K562 (cell line): Measurements from ENCODE around the gene BCO2. TPM values are rescaled to one million over a fixed set of nuclear protein-coding genes. Genes with fewer than 3 reads are reported as not detected.

Experiments used
- ATAC-seq: fragments of 200-7000 bp; cut with Tn5 transposase; 3 replicates; pipeline ENCODE4 v1.9.1; 2020; ENCODE audit warnings: moderate library complexity
- BruUV-seq: library from RNA; stranded (reverse); fragments of 400-500 nt; replicated peaks from 2 replicates; lab custom pipeline; 2021; lab: Mats Ljungman, UMichigan
- CTCF ChIA-PET: fragments of 300-600 bp; formaldehyde crosslinking; extraction: SDS; loops from one replicate; lab custom pipeline; 2021; ENCODE audit warnings: low intra/inter-chr PET ratio; lab: Yijun Ruan, JAX
- POLR2A ChIA-PET: fragments of 300-600, 350-650 bp; sonication (Branson Sonifier 250); formaldehyde crosslinking; extraction: SDS; loops from one replicate; lab custom pipeline; 2021; ENCODE audit warnings: antibody characterized with exemption, inconsistent platforms; lab: Yijun Ruan, JAX
- DNase-seq, 4 experiments: peaks; one replicate each; pipeline versions ENCODE4 v3.0.0 to v3.0.0-alpha.2; 2011 to 2018; ENCODE audit warnings: low spot score in 3 of 4, mixed read lengths in 3 of 4; ENCODE audit errors: extremely low read depth in 1 of 4
- FAIRE-seq: peaks from 2 replicates; lab custom pipeline; 2011; peaks lifted over from hg19 to GRCh38; lab: Jason Lieb, UNC
- H2AFZ ChIP-seq: 2 replicates; pipeline ENCODE4 v1.6.0; 2011; ENCODE audit warnings: low read depth, low read length, control low read depth, inconsistent platforms
- H3K27ac ChIP-seq: fragments of 200-600 bp; 3 replicates; pipeline ENCODE4 v1.8.0; 2011; ENCODE audit warnings: low read depth, mild to moderate bottlenecking, control low read depth, inconsistent platforms, low read length, moderate library complexity, mixed read lengths; ENCODE audit errors: extremely low read depth
- H3K27me3 ChIP-seq, 2 experiments: fragments of 300-600 bp in 1 of 2; 2 replicates in 1 of 2; 3 replicates in 1 of 2; pipeline versions ENCODE4 v1.6.0 to v1.8.0; 2011; ENCODE audit warnings: inconsistent platforms in 2 of 2, low read length in 2 of 2, mild to moderate bottlenecking in 1 of 2, mixed read lengths in 1 of 2, moderate library complexity in 1 of 2; ENCODE audit not compliant: control insufficient read depth in 2 of 2, insufficient read depth in 2 of 2
- H3K36me3 ChIP-seq: fragments of 300-600 bp; 3 replicates; pipeline ENCODE4 v1.8.0; 2011; ENCODE audit warnings: mild to moderate bottlenecking, low read length, inconsistent platforms; ENCODE audit not compliant: control insufficient read depth, insufficient read depth
- H3K4me1 ChIP-seq, 2 experiments: fragments of 200-600 bp in 1 of 2; replicated peaks in 1 of 2; 2 replicates in 1 of 2; 3 replicates in 1 of 2; pipeline versions ENCODE4 v1.5.1 to v1.8.0; 2011; ENCODE audit warnings: inconsistent platforms in 2 of 2, low read length in 2 of 2, mild to moderate bottlenecking in 1 of 2, mixed read lengths in 1 of 2, moderate library complexity in 1 of 2; ENCODE audit not compliant: control insufficient read depth in 2 of 2, insufficient read depth in 2 of 2
- H3K4me2 ChIP-seq: 2 replicates; pipeline ENCODE4 v1.6.1; 2011; ENCODE audit warnings: low read length, control low read depth, inconsistent platforms, mixed read lengths; ENCODE audit not compliant: insufficient read depth
- H3K4me3 ChIP-seq: fragments of 200-600 bp; sonication (generic), shearing (Covaris generic); 2 replicates; pipeline ENCODE4 v1.5.1; 2016; ENCODE audit warnings: control low read depth, inconsistent platforms
- H3K79me2 ChIP-seq: fragments of 200-600 bp; 3 replicates; pipeline ENCODE4 v1.8.0; 2011; ENCODE audit warnings: low read length, inconsistent platforms; ENCODE audit not compliant: control insufficient read depth, insufficient read depth
- H3K9ac ChIP-seq, 2 experiments: 2 replicates each; pipeline versions ENCODE4 v1.6.0 to v1.6.1; 2011; ENCODE audit warnings: low read depth in 2 of 2, low read length in 2 of 2, control low read depth in 1 of 2, inconsistent platforms in 1 of 2, mild to moderate bottlenecking in 1 of 2, mixed read lengths in 1 of 2; ENCODE audit not compliant: insufficient read depth in 1 of 2
- H3K9me1 ChIP-seq: one replicate; pipeline ENCODE4 v1.6.0; 2011; ENCODE audit warnings: inconsistent platforms, mild to moderate bottlenecking, low read length, moderate library complexity; ENCODE audit not compliant: control insufficient read depth, insufficient read depth
- H3K9me3 ChIP-seq: replicated peaks from 2 replicates; pipeline ENCODE4 v1.5.1; 2011; ENCODE audit warnings: low read depth, low read length, inconsistent platforms; ENCODE audit not compliant: control insufficient read depth, insufficient read depth
- H4K20me1 ChIP-seq: replicated peaks from 2 replicates; pipeline ENCODE4 v1.6.1; 2011; ENCODE audit warnings: low read length, inconsistent platforms, mixed read lengths; ENCODE audit not compliant: control insufficient read depth, insufficient read depth
- NFE2 ChIP-seq: IDR thresholded peaks from 2 replicates; pipeline ENCODE4 v1.6.1; 2014; ENCODE audit warnings: antibody characterized with exemption, low read depth
- POLR3G ChIP-seq: IDR thresholded peaks from 2 replicates; pipeline ENCODE4 v1.6.1; 2011; ENCODE audit not compliant: insufficient read length, insufficient replicate concordance; ENCODE audit errors: extremely low read depth
- RFX1 ChIP-seq: fragments of 450-650 bp; IDR thresholded peaks from 2 replicates; pipeline ENCODE4 v1.6.1; 2016; ENCODE audit warnings: mild to moderate bottlenecking, moderate library complexity
- ZFP30 ChIP-seq: fragments of 250-450 bp; sonication (Bioruptor Pico); IDR thresholded peaks from 2 replicates; pipeline ENCODE4 v1.8.0; 2022; ENCODE audit warnings: moderate library complexity, mild to moderate bottlenecking, inconsistent platforms, borderline replicate concordance
- ZNF24 ChIP-seq: fragments of 450-650 bp; IDR thresholded peaks from 2 replicates; pipeline ENCODE4 v1.6.1; 2016
- ZNF384 ChIP-seq: IDR thresholded peaks from 2 replicates; pipeline ENCODE4 v1.6.1; 2012; ENCODE audit warnings: low read depth, low read length, improper control_type of control experiment
- WGBS: fragments of 100-300 bp; shearing (Covaris generic); methylation state at CpG from one replicate; pipeline ENCODE4 v1.1.6; 2016; ENCODE audit warnings: low coverage, mixed read lengths; ENCODE audit not compliant: insufficient coverage; ENCODE audit errors: missing lambda C conversion rate; 5-methylcytosine and 5-hydroxymethylcytosine counted together
- in situ Hi-C: fragments of 300-500 bp; cut with MboI; formaldehyde crosslinking; loops from 4 replicates; pipeline ENCODE4 v1.15.0; 2018; ENCODE audit warnings: inconsistent platforms, mixed read lengths
- intact Hi-C: fragments of 100-400 bp; cut with micrococcal nuclease; formaldehyde crosslinking; loops from 2 replicates; pipeline ENCODE4 v1.14.2; 2022
- polyA plus RNA-seq, 8 experiments: library from polyadenylated mRNA; depleted of rRNA in 4 of 8; stranded (reverse) in 5 of 8; unstranded in 3 of 8; fragments of >200 nt; fragmentation: Nextera tagmentation in 2 of 8; fragmentation: Illumina TruSeq in 1 of 8; extraction: Ambion mirVana in 2 of 8; extraction: Trizol in 1 of 8; gene quantifications; 2 replicates each; pipeline versions ENCODE4 v1.2.1 to v1.2.3, GENCODE V29; 2011 to 2014; ENCODE audit warnings: inconsistent platforms in 1 of 8, missing spikeins in 1 of 8
- total RNA-seq, 7 experiments: library from RNA; depleted of rRNA in 6 of 7; stranded (reverse); fragments of >200 nt in 6 of 7; fragmentation: Illumina TruSeq in 2 of 7; extraction: Trizol in 2 of 7; gene quantifications; 2 replicates each; pipeline versions ENCODE4 v1.2.1 to v1.2.3, GENCODE V29; 2011 to 2021; ENCODE audit warnings: low replicate concordance in 1 of 7

BCO2 gene
- total and polyA plus RNA-seq, 9 of the 15 experiments (the other 6 are each of a cell fraction or from before 2014, with no cell fraction given) = 0.21 to 1.0 (median 0.47) TPM; not detected in 1

DNA sequence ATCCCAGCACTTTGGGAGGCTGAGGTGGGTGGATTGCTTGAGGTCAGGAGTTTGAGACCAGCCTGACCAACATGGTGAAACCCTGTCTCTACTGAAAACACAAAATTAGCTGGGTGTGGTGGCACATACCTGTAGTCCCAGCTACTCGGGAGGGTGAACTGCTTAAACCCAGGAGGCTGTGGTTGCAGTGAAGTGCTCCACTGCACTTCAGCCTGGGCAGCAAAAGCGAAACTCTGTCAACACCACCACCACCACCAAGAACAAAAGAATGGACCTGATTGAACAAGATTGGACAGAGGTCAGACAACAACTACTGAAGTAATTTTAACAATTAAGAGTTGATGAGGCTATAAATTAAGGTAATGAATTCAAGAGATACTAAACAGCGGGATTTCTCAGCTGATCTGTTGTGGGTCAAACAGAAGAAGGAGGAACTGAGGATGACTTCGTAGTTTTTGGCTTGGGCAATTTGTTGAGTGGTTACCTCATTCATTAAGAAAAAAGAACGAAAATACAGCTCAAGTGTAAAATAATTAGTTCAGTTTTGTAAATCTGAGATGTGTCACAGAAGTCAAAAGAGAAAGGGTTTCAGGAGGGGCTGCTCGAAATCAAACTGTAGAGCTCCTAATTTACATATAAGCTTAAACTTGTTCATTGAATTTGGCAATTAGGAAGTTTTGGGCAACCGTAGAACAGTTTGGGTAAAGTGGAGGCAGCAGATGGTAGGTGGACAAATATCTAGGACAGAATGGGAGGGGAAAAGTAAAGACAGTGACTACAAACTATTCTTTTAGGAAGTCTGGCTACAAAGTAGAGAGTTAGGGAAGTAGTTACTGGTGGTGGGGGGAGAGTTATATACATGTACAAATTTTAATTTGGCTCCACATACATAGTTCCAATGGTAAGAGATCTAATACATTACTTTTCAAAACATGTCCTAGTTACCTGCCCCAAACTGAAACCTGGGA is 15.9 kb upstream of the BCO2 start (continued):
- TF ChIP-seq NFE2 (peak; percentile 64; the same call in 1 of the 2 replicates), ZNF24 (no peak), POLR3G (no peak)

GRCh38 chr11:112160091-112160848 is 15.0 kb upstream of the BCO2 start:
- Histone ChIP-seq H3K4me3 (no peak overlapping the region), H2AFZ (no peak overlapping the region), H3K4me2 (no peak overlapping the region), H3K36me3 (no peaks in the 10 kb centered on the region), H3K9ac (no peak overlapping the region), H3K4me1 (peaks cover 6 to 7% of the 10 kb centered on the region in 2 experiments; a peak in 2 of 5 replicates), H3K27me3 (no peaks in the 10 kb centered on the region), H4K20me1 (no peaks in the 10 kb centered on the region), H3K9me3 (no peaks in the 10 kb centered on the region), H3K27ac (no peak overlapping the region), H3K79me2 (no peaks in the 10 kb centered on the region), H3K9me1 (no peaks in the 10 kb centered on the region)
- intact Hi-C loops (no loop called here), in situ Hi-C loops (no loop called here)
- TF ChIP-seq ZNF384 (0 out of 2 replicates have a peak, but pooled peaks have one; percentile 9), RFX1 (peak; percentile 90), ZFP30 (CRISPR knock-in tag) (no peak)
- BruUV-seq = no TSS peak
- 45% methylated on average over 2 of the region's 2 CpGs for WGBS
- POLR2A ChIA-PET = no interaction called here
- ATAC-seq (no peak), DNase-seq (no peak), FAIRE-seq (no peak)
- CTCF ChIA-PET = no interaction called here
